ENCODE results near the gene MED15. TPM values are rescaled to one million over a fixed set of nuclear protein-coding genes. Genes with fewer than 3 reads are reported as not detected.
A peak's percentile ranks its signal among the peaks of the same experiment; 100 is the strongest.

Gene MED15
- total and polyA plus RNA-seq, 10 donors: 32.2 to 162 (median 89.7) TPM

DNA sequence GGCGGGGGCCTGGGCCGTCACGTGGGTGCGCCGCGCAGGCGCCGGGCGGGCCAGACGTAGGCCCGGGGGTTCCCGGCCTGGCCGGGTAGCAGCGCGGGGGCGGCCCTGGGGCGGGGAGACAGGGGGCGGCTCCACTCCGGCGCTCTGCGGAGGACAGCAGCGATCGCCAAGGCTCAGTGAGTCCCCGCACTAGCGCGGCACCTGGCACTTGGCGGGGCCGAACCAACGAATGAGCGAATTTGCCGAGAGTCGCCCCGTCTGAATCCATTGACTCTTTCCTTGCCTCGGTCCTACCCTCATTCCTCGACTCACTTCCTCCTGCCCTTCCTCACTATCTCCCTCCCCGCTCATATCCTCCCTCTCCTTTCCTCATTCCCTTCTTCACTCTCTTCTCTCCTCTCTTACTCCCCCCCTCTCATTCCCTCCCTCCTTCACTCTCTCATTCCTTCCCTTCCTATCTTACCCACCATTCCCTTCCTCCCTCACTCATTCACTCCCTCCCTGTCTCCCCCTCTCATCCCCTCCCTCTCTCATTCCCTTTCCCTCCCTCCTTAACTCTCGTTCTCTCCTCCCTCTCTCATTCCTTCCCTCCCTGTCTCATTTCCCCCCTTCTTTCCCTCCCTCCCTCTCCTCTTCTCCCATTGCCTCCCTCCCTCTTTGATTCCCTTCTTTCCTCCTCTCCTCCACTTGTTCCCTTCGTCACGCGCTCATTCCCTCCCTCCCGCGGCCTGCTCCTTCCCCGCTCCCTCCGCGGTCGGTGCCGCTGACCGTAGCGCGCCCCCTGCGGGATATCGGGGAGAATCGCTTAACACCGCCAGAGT, 11.3 kb upstream of the MED15 start:
- 0 to 1% (median 0%) methylated on average over 32 to 54 of the region's 54 CpGs for WGBS, 5 donors
- Histone ChIP-seq H3K9me3 (no peaks in the 10 kb centered on the region), H3K27ac (peak overlapping the region; percentile 90 to 96 (median 92)), H3K4me3 (peak overlapping the region; percentile 60 to 92 (median 75)), H3K36me3 (peaks cover 0 to 18% (median 3%) of the 10 kb centered on the region in 6 donors), H3K4me1 (peaks cover 13 to 52% (median 30%) of the 10 kb centered on the region in 6 donors), H3K27me3 (replicated peaks in 1 of 7) (no peaks in the 10 kb centered on the region)
- TF ChIP-seq POLR2AphosphoS5 (IDR thresholded peaks at IDR 0.05): peak; percentile 73 to 83 (median 82)
- TF ChIP-seq, protein P1, sequence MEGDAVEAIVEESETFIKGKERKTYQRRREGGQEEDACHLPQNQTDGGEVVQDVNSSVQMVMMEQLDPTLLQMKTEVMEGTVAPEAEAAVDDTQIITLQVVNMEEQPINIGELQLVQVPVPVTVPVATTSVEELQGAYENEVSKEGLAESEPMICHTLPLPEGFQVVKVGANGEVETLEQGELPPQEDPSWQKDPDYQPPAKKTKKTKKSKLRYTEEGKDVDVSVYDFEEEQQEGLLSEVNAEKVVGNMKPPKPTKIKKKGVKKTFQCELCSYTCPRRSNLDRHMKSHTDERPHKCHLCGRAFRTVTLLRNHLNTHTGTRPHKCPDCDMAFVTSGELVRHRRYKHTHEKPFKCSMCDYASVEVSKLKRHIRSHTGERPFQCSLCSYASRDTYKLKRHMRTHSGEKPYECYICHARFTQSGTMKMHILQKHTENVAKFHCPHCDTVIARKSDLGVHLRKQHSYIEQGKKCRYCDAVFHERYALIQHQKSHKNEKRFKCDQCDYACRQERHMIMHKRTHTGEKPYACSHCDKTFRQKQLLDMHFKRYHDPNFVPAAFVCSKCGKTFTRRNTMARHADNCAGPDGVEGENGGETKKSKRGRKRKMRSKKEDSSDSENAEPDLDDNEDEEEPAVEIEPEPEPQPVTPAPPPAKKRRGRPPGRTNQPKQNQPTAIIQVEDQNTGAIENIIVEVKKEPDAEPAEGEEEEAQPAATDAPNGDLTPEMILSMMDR (IDR thresholded peaks at IDR 0.05 in 8 of 11, conservative IDR thresholded peaks at IDR 0.05 in 3 of 11): peak; percentile 82 to 95 (median 89)
- TF ChIP-seq POLR2A (IDR thresholded peaks at IDR 0.05): no peak
- DNase-seq: peak; percentile 99
- intact Hi-C loops (cut with DNase I; ENCODE audit: low total_unique reads): loop anchor here (2.0 to 5.0 kb wide), 2 partner anchors 39 to 77 kb away; no protein-coding TSS in a partner anchor

DNA sequence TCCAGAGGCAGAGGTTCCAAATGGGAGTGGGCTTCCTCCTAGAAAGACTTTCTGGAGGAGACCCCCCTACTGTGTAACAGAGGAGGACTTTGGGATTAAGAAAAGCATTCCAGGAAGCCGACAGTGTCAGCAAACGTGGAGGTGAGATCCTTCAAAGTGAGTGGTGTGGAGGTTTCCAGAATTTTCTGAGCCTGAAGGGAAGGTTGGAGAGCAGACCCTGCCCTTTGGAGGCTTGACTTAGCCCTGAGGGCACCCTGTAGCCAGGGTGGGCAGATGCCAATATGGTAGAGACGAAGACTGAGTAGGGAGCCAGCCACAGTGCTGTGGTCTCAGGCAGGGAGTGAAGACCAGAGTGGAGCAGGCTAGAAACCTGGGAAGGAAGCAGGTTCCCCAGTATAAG, 10.0 kb upstream of the MED15 start:
- 90 to 98% (median 95%) methylated on average over 3 of the region's 3 CpGs for WGBS, 5 donors
- no peak for DNase-seq
- Histone ChIP-seq H3K9me3 (no peaks in the 10 kb centered on the region), H3K27me3 (replicated peaks in 1 of 7) (no peaks in the 10 kb centered on the region), H3K4me1 (peaks cover 13 to 42% (median 27%) of the 10 kb centered on the region in 6 donors), H3K4me3 (no peak overlapping the region), H3K27ac (no peak overlapping the region), H3K36me3 (peaks cover 0 to 25% (median 7%) of the 10 kb centered on the region in 6 donors)
- intact Hi-C loops (cut with DNase I; ENCODE audit: low total_unique reads): loop anchor here (2.0 to 5.0 kb wide), 2 partner anchors 40 to 79 kb away; no protein-coding TSS in a partner anchor
- TF ChIP-seq POLR2A (IDR thresholded peaks at IDR 0.05) (no peak), POLR2AphosphoS5 (IDR thresholded peaks at IDR 0.05) (no peak)
- TF ChIP-seq, protein P1 (IDR thresholded peaks at IDR 0.05 in 8 of 11, conservative IDR thresholded peaks at IDR 0.05 in 3 of 11): no peak

DNA sequence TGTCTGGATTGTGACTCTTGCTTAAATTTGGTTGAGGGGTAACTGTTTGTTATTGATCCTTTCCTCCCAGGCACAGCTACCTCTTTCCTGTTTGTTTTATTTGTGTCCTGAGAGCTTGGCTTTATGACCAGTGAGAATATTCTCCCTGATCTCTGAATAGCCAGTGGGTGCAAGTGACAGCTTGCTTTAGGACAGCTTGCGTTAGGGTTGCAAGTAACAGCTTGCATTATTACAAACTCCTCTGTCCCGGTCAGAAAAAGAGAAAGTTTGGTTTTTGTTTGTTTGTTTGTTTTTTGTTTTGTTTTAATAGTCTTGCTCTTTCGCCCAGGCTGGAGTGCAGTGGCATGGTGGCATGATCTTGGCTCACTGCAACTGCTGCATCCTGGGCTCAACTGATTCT, 8.5 kb upstream of the MED15 start:
- Histone ChIP-seq H3K36me3 (peaks cover 0 to 25% (median 7%) of the 10 kb centered on the region in 6 donors), H3K27me3 (replicated peaks in 1 of 7) (no peaks in the 10 kb centered on the region), H3K9me3 (no peaks in the 10 kb centered on the region), H3K4me3 (no peak overlapping the region), H3K4me1 (peaks cover 12 to 28% (median 19%) of the 10 kb centered on the region in 6 donors), H3K27ac (no peak overlapping the region)
- WGBS, 5 donors: 61 to 82% (median 65%) methylated on average over 3 of the region's 3 CpGs
- no peak for DNase-seq
- TF ChIP-seq POLR2A (IDR thresholded peaks at IDR 0.05) (no peak), POLR2AphosphoS5 (IDR thresholded peaks at IDR 0.05) (no peak)
- TF ChIP-seq, protein P1 (IDR thresholded peaks at IDR 0.05 in 8 of 11, conservative IDR thresholded peaks at IDR 0.05 in 3 of 11): no peak
- intact Hi-C loops (cut with DNase I; ENCODE audit: low total_unique reads): loop anchor here (5.0 kb wide), 1 partner anchor 42 kb away; no protein-coding TSS in a partner anchor

DNA sequence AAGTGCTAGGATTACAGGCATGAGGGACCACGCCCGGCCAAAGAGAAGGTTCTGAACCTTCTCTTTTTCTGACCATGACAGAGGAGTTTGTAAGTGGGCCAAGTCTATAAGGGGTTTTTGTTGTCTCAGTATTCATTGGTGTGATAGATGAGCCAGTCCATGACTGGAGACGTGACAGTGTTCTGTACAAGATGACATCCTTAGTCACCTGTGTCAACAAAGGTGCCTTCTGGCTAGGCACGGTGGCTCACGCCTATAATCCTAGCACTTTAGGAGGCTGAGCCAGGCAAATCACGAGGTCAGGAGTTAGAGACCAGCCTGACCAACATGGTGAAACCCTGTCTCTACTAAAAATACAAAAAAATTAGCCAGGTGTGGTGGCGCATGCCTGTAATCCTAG, 7.6 kb upstream of the MED15 start:
- H3K4me1 ChIP-seq: peaks cover 5 to 19% (median 11%) of the 10 kb centered on the region in 6 donors
- H3K9me3 ChIP-seq: no peaks in the 10 kb centered on the region
- 84 to 95% (median 89%) methylated on average over 7 of the region's 7 CpGs for WGBS, 5 donors
- H3K27me3 ChIP-seq (replicated peaks in 1 of 7): no peaks in the 10 kb centered on the region
- H3K36me3 ChIP-seq: peaks cover 0 to 25% (median 7%) of the 10 kb centered on the region in 6 donors
- DNase-seq: no peak
- H3K4me3 ChIP-seq: no peak overlapping the region
- TF ChIP-seq, protein P1 (IDR thresholded peaks at IDR 0.05 in 8 of 11, conservative IDR thresholded peaks at IDR 0.05 in 3 of 11): no peak
- no peak overlapping the region for H3K27ac ChIP-seq
- intact Hi-C loops (cut with DNase I; ENCODE audit: low total_unique reads): loop anchor here (5.0 kb wide), 1 partner anchor 42 kb away; no protein-coding TSS in a partner anchor
